ENCODE data around the gene DPM3. TPM values are rescaled to one million over a fixed set of nuclear protein-coding genes. Genes with fewer than 3 reads are reported as not detected.

Gene DPM3
- polyA plus RNA-seq, 1 of the 3 experiments (the other 2 are of a cell fraction), result 317 TPM

GRCh38 chr1:155141749-155142148 lies 1.4 kb upstream of the DPM3 start (continued):
- TF ChIP-seq TCF12 (IDR thresholded peaks at IDR 0.05) (no peak), YY1 (IDR thresholded peaks at IDR 0.05; ENCODE audit: low read depth) (no peak)
- TF ChIP-seq, protein P1, sequence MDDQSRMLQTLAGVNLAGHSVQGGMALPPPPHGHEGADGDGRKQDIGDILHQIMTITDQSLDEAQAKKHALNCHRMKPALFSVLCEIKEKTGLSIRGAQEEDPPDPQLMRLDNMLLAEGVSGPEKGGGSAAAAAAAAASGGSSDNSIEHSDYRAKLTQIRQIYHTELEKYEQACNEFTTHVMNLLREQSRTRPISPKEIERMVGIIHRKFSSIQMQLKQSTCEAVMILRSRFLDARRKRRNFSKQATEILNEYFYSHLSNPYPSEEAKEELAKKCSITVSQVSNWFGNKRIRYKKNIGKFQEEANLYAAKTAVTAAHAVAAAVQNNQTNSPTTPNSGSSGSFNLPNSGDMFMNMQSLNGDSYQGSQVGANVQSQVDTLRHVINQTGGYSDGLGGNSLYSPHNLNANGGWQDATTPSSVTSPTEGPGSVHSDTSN (IDR thresholded peaks at IDR 0.05), result no peak

- POLR2A ChIA-PET, result interaction anchor here (1.1 kb wide), 1 partner anchor 33 kb away, joined by 4 read pairs; the partner anchor contains the start of genes KRTCAP2 and TRIM46
- Histone ChIP-seq H3K4me3 (ENCODE audit: low read depth in 2 of 2, low read length in 1 of 2) (peak overlapping the region; percentile 79 to 93), H3K9me2 (no peaks in the 10 kb centered on the region), H2AFZ (ENCODE audit: low read depth) (peak overlapping the region; percentile 99), H3K4me2 (peak overlapping the region; percentile 95), H3K9me3 (no peaks in the 10 kb centered on the region), H3K27me3 (ENCODE audit: insufficient read depth) (no peaks in the 10 kb centered on the region; the same call in 1 of the 2 replicates), H3K4me1 (ENCODE audit: control insufficient read depth in 1 of 2, insufficient read depth in 2 of 2, low read depth in 1 of 2, low read length in 1 of 2) (peaks cover 6 to 22% of the 10 kb centered on the region in 2 experiments; a peak in 3 of 4 replicates), H4K20me1 (ENCODE audit: insufficient read depth) (no peaks in the 10 kb centered on the region), H3K79me2 (ENCODE audit: insufficient read depth) (peaks cover 42% of the 10 kb centered on the region), H3K27ac (ENCODE audit: low read depth in 2 of 2, low read length in 1 of 2) (peak overlapping the region in 1 of 2 experiments; percentile 88; a peak in 2 of 4 replicates), H3K9ac (peak overlapping the region; percentile 72; the same call in 1 of the 2 replicates), H3F3A (replicated peaks; ENCODE audit: insufficient read depth) (peaks cover 16% of the 10 kb centered on the region), H3K36me3 (replicated peaks in 1 of 2; ENCODE audit: control insufficient read depth in 1 of 2, insufficient read depth in 2 of 2, low read length in 1 of 2) (peaks cover 11 to 12% of the 10 kb centered on the region in 2 experiments)
- under 1% methylated on average over 11 of the region's 11 CpGs for WGBS (ENCODE audit: low lambda C conversion rate)
- no peak for DNase-seq
- CTCF ChIA-PET, result interaction anchor here (1.1 to 1.5 kb wide), 5 partner anchors 27 to 56 kb away, joined by 3 to 10 read pairs (median 3); partner anchors contain the start of gene KRTCAP2
- TF ChIP-seq YY1 (IDR thresholded peaks at IDR 0.05; ENCODE audit: low read depth) (0 out of 2 replicates have a peak, but pooled peaks have one; percentile 5), GABPA (IDR thresholded peaks at IDR 0.05; ENCODE audit: low read depth) (no peak)
Measured at GRCh38 chr1:155140630-155140953, 261 bp upstream of the DPM3 start.

DNA sequence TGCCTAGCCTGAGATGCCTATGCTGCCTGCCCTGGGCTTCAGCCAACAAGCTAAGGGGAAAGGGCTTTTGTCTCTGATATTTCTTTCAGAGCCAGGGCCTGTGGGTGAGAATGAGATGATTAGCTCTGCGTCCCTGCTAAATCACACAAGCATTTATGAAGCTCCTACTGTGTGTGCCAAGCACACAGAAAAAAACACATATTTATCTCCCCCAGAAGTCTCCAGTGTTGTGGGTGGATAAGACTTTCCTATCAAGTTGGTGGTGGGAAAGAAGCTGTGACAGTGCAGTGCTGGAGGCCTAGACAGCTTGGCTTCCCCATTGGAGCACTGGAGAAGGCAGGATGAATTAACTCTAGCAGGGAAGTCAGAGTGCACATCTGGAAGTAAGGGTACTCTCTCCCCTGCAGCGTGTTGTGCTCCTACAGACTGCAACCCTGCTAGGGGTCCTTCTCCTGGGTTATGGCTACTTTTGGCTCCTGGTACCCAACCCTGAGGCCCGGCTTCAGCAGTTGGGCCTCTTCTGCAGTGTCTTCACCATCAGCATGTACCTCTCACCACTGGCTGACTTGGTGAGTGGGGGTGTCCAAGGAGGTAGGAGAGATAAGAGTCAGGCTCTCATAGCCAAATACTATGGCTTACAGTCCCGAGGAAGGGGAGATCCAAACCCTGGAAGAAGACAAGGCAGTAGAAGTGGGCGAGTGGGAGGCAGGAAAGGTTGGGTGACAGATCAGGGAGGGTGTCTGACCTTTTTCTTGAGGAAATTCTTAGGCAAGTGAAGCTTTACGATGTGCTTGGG lies 3.0 kb downstream of the DPM3 start:
- ChIA-PET POLR2A (no interaction called here), CTCF (interaction anchor here (0.8 to 5.6 kb wide), 9 partner anchors 9 to 76 kb away, joined by 3 to 43 read pairs (median 5); partner anchors contain the start of gene KRTCAP2)
- no peaks in the 10 kb centered on the region for H3K9me3 ChIP-seq
- TF ChIP-seq POLR2AphosphoS5 (IDR thresholded peaks at IDR 0.05; ENCODE audit: low read depth, low read length) (no peak), FOXJ3 (CRISPR knock-in tag; IDR thresholded peaks at IDR 0.05) (no peak), RAD21 (IDR thresholded peaks at IDR 0.05; ENCODE audit: low read length) (no peak)
- TF ChIP-seq, protein P2, sequence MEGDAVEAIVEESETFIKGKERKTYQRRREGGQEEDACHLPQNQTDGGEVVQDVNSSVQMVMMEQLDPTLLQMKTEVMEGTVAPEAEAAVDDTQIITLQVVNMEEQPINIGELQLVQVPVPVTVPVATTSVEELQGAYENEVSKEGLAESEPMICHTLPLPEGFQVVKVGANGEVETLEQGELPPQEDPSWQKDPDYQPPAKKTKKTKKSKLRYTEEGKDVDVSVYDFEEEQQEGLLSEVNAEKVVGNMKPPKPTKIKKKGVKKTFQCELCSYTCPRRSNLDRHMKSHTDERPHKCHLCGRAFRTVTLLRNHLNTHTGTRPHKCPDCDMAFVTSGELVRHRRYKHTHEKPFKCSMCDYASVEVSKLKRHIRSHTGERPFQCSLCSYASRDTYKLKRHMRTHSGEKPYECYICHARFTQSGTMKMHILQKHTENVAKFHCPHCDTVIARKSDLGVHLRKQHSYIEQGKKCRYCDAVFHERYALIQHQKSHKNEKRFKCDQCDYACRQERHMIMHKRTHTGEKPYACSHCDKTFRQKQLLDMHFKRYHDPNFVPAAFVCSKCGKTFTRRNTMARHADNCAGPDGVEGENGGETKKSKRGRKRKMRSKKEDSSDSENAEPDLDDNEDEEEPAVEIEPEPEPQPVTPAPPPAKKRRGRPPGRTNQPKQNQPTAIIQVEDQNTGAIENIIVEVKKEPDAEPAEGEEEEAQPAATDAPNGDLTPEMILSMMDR (IDR thresholded peaks at IDR 0.05), result no peak
- peak overlapping the region in 1 of 2 experiments; percentile 74; a peak in 3 of 4 replicates for H3K27ac ChIP-seq (ENCODE audit: low read depth in 2 of 2, low read length in 1 of 2)
- peaks cover 42% of the 10 kb centered on the region for H3K79me2 ChIP-seq (ENCODE audit: insufficient read depth)
- peaks cover 17 to 26% of the 10 kb centered on the region in 2 experiments for H3K36me3 ChIP-seq (replicated peaks in 1 of 2; ENCODE audit: control insufficient read depth in 1 of 2, insufficient read depth in 2 of 2, low read length in 1 of 2)
- DNase-seq, result no peak
- no peaks in the 10 kb centered on the region for H3K9me2 ChIP-seq
- H3F3A ChIP-seq (replicated peaks; ENCODE audit: insufficient read depth), result peaks cover 29% of the 10 kb centered on the region
- WGBS (ENCODE audit: low lambda C conversion rate), result 82% methylated on average over 4 of the region's 6 CpGs
- no peaks in the 10 kb centered on the region; the same call in 1 of the 2 replicates for H3K27me3 ChIP-seq (ENCODE audit: insufficient read depth)
- peak overlapping the region; percentile 91 for H3K4me2 ChIP-seq
- peak overlapping the region; percentile 81; the same call in 1 of the 2 replicates for H2AFZ ChIP-seq (ENCODE audit: low read depth)
- peaks cover 6 to 36% of the 10 kb centered on the region in 2 experiments; a peak in 3 of 4 replicates for H3K4me1 ChIP-seq (ENCODE audit: control insufficient read depth in 1 of 2, insufficient read depth in 2 of 2, low read depth in 1 of 2, low read length in 1 of 2)
- peak overlapping the region; percentile 89; the same call in 1 of the 2 replicates for H3K9ac ChIP-seq
- H4K20me1 ChIP-seq (ENCODE audit: insufficient read depth), result no peaks in the 10 kb centered on the region
- peak overlapping the region; percentile 72 to 73 for H3K4me3 ChIP-seq (ENCODE audit: low read depth in 2 of 2, low read length in 1 of 2)

Data from SK-N-SH (cell line).